HL-60/S4 treated with retinoic acid at 250 ng/mL for 4 days and 3 days (cell line): ENCODE results near the gene GSX2.
"Not testable (repeated sequence)": the region's sequence is repeated elsewhere in the genome, so short reads cannot be mapped to it uniquely, and the experiment has no call there.

ENCODE experiments used
- in situ Hi-C: fragments of 300-500 bp; cut with MboI; formaldehyde crosslinking; loops from 2 replicates; pipeline ENCODE4 v1.7.0; 2022; ENCODE audit warnings: low sequenced_read_pairs

GSX2 gene

DNA sequence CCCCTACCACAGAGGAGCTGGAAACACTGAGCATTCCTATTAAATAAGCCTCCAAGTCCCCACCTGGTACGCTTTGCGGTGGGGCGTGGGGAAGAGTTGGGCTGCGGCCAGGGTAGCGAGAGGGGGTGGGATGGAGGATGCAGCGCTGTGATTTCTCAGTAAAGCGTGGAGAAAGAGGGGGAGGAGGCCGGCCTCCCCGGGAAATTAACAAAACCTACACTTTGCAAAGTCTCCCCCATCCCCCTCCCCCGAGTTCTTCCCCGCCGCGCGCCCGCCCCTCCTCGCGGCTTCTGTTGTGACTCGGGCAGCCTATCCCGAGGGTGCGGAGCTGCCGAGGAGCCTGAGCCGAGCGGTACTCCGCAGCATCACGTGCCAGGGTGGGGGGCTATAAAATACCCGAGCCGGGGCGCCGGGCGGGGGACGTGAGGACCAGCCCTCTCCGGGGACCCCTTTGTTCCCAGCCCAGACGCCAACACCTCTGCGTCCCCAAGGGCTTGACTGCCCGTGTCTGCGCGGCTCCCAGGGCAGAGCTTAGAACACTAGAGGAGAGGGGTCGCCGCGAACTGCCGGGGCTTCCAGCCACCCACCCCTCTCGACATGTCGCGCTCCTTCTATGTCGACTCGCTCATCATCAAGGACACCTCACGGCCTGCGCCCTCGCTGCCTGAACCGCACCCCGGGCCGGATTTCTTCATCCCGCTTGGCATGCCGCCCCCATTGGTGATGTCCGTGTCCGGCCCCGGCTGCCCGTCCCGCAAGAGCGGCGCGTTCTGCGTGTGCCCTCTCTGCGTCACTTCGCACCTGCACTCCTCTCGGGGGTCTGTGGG lies at the start of gene GSX2:
TSS of gene GSX2 (plus strand) at position 416 of the 827 bp plus-strand sequence. CDS start at position 598, 182 bp downstream.
- in situ Hi-C loops: no loop called here

DNA sequence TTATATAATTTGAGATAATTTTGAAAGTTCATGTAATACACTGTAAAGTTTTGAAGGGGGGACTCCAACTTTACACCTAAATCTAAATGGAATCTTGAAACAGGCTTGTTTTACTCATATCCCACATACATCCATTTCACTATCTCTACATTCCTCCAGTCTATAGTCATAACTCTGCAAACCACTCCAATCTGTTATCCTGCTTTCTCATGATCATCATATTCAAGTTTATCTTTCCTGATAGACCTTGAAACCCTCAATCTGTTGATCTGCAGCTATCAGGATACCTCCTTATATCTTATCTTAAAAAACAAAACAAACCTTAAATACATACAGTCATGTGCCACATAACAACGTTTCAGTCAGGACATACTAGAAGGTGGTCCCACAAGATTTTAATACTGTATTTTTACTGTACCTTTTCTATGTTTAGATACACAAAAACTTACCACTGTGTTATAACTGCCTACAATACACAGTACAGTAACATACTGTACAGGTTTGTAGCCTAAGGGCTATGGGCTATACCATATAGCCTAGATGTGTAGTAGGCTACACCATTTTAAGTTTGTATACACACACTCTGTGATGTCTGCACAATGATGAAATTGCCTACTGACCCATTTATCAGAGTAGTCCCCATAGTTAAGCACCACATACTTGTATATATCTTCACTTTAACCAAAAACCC lies 49.6 kb upstream of the GSX2 start:
- in situ Hi-C loops: no loop called here

DNA sequence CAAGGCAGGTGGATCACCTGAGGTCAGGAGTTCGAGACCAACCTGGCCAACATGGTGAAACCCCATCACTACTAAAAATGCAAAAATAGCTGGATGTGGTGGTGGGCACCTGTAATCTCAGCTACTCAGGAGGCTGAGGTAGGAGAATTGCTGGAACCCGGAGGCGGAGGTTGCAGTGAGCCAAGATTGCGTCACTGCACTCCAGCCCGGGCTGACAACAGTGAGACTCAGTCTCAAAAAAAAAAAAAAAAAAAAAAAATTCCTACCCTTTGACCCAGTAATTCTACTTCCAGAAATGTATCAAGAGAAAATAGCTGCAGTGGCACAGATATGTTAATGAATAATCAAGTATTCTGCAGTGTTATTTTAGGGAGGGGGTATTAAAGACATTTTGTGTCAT lies 46.6 kb upstream of the GSX2 start:
- in situ Hi-C loops: not testable (repeated sequence)

DNA sequence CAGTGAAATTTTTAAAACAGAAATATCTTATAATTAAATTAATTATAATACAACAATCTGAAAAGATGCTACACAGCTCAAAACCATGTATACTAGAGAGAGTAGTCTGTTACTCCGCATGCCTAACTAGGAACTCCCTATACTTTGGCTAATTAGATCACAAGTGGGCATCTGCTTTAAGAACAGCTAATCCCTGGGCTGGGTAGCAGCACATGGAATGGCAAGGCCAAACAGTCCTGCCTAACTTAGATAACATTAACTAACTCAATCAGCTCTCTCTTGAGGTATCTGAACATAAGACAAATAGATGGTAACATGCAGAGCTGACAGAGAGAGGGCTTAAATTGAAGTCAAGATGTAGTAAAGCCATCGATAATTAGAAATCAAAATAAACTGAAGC lies 45.5 kb upstream of the GSX2 start:
- in situ Hi-C loops: no loop called here

DNA sequence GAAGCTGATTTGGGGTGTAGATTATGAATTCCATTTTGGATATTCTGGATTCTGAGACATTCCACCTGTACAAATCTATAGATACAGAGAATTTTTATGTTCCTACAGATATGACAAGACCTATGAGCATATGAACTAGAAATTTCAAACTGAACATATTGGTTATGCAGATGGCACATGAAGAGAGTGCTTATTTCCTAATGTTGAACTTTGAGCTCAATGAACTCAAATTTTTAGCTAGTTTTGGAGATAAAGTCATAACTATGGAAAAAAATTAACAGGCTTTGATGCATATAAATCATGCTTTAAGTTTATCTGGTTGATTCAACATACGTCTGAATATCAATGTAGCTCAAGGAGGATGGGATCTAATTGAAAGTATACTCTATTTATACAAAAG lies 44.5 kb upstream of the GSX2 start:
- in situ Hi-C loops: no loop called here

DNA sequence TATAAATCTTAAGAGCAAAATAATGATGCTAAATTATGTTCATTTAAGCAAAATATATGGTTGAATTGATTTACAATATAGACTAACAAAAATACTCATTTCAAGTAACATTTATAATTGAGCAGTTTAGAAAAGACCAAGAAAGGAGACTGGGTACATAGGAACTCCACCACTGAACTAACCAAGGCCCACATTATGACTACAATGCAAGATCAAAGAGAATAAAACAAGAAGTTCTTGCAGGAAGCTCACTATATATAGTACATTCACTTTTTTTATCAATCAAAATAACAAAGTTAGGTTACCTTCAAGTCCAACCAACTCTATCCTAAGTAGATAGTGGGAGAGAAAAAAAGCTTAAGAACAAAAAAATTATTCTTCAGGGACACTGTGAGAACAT lies 43.6 kb upstream of the GSX2 start:
- in situ Hi-C loops: no loop called here

DNA sequence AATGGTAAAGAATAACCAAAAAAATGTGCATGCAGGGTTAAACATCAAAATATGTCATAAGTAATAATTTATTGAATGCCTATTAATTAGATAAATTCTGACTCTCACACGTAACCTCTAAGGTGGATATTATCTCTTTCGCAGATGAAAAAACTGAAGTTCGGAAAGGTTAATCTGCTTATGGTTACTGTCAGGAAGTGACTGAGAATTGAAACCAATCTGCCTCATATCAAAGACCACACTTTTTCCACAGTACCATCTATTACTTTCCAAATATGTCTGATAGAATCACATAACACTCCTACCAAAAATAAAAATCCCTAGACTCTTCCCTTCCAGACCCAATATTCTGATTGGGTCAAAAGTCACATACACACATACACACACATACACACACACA lies 41.8 kb upstream of the GSX2 start:
- in situ Hi-C loops: no loop called here

DNA sequence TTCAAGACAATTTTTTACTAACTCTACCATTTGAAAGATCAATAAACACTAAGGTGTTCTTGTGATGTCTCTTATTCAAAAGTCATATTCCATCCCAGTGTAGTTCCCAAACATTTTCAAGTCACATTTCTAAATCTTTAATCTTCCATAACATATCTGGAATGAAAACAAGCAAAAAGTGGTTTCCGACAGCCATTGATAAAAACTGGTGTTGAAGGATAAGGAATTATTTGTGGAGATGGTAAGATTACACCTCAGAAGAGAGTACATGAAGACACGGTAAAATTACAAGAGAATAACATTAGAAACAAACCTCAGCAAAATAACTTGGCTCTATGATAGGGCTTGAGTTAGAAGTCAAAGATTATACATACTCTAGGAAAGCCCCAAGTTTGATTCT lies 39.8 kb upstream of the GSX2 start:
- in situ Hi-C loops: no loop called here

DNA sequence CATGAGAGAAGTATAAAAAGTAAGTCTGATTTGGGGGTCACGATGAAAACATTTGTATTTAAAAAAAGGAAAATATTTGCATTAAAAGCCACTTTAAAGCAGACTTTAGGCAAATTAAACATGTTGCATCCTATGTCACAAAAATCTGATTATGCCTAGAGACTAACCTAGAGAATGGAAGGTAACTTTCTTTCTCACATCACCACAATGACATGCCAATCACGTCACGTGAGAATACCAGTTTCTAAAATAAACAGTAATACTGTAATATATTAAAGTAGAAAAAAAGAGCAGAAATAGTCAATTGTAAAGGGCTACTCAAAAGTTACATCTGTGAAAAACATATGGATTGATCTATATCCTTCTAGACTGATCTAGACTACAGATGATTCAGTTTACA lies 38.9 kb upstream of the GSX2 start:
- in situ Hi-C loops: no loop called here

DNA sequence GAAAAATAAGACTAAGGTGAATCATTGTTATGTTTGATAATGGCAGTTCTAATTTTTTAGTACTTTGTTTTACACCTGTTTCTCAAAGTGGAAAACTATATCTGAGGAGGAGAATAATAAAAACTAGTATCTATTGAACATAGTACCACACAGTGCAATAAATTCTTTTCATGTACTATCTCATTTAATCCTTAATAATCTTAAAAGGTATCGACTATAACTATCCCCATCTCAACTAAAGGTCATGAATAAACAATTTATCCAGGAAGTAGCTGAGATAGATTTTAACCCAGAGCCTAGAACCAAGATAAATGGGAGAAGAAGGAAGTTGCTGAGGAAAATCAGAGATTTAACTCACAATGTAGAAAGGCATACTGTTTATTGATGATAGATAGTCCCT lies 38.1 kb upstream of the GSX2 start:
- in situ Hi-C loops: no loop called here

DNA sequence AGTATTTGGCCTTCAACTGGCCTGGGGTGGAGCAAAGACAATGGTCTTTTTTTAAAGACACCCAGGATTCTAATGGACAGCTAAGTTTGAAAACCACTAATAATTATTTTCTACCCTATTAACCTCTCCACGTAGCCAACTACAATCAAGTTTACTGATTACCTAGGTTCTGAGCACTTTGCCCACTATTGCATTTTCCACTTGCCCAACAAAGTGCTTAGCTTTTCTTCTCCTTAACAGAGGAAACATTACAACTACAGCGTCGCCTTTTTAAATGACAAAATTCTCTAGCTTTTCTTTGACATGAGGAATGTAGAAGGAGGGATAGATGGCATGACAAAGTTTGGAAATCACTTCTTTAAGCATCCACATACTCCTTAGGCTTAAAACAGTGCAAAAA lies 37.6 kb upstream of the GSX2 start:
- in situ Hi-C loops: no loop called here

DNA sequence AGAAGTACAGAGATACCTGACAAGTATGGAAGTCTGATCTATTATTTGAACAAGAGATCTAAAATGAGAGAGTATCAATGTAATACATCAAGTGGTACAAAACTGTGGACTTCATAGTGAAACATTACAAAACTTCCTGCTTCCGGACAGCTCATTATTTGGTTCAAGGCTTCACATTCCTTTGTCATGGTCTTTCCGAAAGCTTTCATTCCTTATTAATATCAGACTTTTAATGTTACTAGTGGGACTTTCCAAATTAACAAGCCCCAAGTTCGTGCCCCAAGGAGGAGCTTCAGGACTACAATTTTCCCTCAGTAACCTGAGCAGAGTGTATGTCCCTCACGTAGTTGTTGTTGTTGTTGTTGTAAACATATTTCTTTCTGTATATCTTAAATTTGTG lies 36.7 kb upstream of the GSX2 start:
- in situ Hi-C loops: no loop called here

DNA sequence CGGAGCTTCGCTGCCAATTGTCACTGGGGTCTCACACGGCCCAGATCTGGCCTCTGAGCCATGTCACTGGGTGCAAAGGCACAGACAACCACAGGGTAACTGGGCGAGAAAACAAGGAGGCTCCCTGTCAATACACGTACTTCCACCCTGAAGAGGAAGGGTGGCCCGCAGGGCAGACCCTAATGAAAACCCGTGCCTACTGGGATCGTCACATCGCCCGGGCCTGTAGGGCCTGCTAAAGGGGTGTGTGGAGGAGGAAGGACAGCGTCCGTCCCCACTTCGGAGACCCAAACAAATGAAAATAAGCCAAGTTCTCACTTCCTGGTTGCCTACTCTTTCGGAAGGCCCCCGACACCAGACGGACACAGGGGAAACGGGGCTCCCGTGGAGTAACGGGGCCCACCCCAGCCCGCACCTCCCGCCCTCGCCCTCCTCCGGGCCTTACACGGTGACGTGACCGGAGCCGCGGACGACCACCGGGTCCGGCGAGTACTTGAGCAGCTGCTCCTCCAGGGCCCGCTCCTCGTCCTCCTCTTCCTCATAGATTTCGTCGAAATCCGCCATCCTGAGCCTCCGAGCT lies 36.1 kb upstream of the GSX2 start:
- in situ Hi-C loops: no loop called here

DNA sequence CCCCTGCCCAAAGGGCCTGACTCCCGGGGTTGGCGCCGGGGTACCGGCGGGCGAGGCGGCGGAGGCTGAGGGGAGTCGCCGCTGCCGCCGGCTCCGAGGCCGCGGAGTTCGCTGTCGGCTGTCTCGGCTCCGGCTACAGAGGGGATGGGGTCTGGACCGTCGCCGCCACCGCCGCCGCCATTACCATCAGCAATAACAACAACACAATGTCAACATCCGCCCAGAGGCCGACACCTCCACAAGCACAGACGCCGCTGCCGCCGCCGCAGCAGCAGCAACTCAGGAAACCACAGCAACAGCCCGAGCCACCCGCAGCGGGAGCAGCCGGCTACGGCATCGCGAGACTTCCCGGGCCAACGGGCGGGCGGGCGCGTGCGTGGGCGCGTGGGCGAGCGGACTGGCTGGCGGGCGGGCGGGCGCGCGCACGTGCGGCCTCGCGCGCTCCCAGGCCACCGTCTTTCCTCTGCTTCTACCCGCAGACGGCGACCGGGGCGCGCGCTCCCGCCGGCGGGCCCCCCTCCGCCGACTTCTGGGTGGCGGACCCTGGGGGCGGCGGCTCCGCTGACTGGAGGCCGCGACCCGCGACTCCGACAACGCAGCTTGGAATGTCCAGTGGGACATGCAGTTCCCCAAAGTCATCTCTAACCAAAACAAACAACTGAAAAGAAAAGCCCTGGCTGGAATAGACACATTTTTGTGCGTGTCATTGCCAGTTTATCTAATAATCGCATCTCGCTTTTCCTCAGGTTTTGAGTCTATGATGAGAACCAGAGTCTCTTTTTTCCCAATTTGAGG lies 35.4 kb upstream of the GSX2 start, which contains the start of gene CHIC2:
TSS of gene CHIC2 (minus strand) at position 289 of the 795 bp plus-strand sequence. CDS start 305 bp downstream, outside the sequence.
- in situ Hi-C loops: no loop called here

DNA sequence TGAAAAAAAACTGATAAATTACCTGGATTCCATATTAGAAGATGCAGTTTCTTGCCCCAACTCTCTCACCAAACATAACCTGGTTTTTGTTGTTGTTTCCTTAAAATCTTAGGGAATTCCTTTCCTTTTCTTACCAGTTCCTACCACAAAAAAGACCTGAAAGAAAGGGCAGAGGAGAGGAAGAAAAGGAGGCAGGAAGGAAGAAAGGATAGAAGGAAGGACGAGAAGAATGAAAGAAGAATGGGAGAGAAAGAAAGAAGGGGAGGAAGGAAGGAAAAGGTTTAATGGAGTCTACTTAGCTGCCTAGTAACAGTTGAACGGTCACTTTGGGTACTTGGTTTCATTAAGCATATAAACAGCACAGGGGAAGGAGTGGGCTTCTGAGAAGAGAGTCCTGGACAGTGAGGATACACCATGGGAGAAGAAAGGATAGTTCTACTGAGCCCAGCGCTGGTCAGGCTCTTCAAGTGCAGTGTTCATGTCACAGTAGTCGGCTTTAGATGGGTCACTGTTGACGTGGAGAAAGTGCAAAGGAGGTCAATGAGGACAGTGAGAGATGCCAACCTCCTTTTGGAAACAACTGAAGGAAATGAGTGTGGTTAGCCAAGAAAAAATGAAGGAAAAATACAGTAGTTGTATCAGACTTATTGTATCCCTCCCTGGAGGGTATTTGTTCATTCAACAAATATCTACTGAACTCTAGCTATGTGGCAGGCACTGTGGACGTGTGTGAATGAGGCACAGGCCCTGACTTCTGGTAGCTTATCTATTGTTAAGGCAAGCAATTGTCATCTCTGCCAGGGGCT lies 34.5 kb upstream of the GSX2 start:
- in situ Hi-C loops: no loop called here

DNA sequence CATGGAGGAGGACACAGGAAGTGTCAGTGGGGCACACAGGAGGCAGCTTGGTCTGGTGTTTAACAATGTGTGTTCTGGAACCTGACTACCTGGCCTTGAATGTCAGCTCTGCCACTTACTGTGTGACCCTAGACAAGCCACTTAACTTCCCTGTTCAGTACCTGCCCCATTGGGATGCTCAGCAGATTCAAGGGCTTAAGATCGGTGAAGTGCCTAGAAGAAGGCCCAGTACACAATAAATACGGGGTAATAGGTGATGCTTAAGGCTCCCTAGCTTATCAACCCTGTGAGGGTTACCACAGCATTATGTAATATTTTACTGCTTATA lies 33.9 kb upstream of the GSX2 start:
- in situ Hi-C loops: no loop called here

DNA sequence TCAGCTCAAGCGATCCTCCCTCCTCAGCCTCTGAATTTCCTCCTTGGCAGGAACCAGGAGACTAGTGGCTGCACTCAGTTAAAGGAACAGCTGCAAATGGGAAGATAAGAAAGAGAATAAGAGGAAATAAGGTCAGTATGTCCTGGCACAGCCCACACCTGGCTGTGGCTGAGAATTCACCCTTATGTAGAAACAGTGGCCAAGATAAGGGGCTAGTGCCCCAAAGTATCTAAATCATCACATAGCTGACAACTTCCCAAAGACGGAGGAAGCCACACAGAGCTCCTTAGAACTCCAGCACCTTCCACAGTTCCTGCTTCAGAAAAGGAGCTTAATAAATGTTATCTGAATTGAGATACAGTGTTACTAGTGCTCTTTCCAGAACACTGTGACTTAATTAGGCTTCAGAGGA lies 33.2 kb upstream of the GSX2 start:
- in situ Hi-C loops: no loop called here

DNA sequence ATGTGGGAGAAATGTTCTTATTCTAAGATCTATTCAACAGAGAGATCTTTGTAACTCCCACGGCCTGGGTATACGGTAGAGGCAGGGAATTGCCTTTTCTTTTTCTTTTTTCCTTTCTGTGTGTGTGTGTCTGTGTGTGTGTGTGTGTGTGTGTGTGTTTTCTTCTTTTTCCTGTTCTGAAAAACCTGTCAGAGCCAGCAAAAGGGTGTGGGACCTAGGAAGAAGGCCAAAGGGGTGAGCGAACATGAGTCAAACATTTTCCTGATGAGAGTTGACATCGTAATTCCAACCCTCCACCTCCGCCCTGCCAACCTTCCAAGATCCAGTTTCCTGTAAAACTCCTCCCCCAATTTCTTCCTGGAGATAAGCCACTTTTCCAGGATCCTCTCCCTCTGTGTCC lies 32.8 kb upstream of the GSX2 start:
- in situ Hi-C loops: no loop called here

DNA sequence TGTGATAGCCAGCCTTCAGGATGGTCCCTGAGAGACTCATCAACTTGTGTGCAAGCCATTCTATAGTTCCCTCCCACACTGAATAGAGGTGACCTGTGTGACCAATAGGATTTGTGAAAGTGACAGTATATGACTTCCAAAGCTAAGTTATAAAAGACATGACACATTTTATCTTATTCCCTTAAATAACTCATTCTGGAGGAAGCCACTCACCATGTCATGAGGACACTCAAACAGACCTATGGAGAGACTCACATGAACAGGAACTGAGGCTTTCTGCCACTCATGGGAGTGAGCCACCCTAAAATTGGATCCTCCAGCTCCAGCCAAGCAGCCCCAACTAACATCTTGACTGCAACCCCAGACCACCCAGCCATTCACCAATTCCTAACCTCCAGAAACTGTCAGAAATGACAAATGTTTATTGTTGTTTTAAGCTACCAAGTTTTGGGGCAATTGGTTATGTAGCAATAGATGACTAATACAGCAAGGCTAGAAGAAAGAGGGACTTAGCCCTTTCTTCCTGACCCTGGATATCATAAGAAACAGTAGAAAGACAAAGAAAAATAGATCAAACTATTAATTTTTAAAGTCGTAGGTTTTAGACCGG lies 26.6 kb upstream of the GSX2 start:
- in situ Hi-C loops: no loop called here

DNA sequence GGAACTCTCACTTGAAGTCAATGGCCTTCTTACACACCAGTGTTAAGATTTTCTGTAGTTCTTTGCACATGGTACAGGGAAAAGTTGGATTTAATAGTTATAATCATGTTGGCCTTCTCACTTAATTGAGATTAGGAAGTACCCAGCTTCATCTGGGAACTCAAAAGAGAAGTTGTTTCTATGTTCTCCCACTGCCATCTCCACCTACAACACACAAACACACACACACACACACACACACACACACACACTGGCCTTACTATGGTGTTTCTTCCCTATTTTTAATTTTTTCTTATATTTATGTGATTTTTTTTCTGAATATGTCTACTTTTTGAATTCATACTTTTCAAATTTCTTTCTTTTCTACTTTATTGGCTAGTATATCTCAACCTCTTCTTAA lies 25.6 kb upstream of the GSX2 start:
- in situ Hi-C loops: no loop called here
